Measurements from ENCODE around the gene PC. TPM values are rescaled to one million over a fixed set of nuclear protein-coding genes. Genes with fewer than 3 reads are reported as not detected.

Gene PC
- total RNA-seq, 4 donors from 2014 or later: 4.7 to 7.0 (median 5.6) TPM

- Histone ChIP-seq H3K4me1 (peaks cover 0 to 11% (median 0%) of the 10 kb centered on the region in 3 donors), H3K27ac (no peak overlapping the region), H3K4me3 (no peak overlapping the region), H3K9me3 (no peaks in the 10 kb centered on the region), H3K27me3 (no peaks in the 10 kb centered on the region), H3K36me3 (no peaks in the 10 kb centered on the region)
- 76 to 80% methylated on average over 9 to 13 of the region's 13 CpGs for WGBS, 2 donors (ENCODE audit: low coverage in 1 of 2)
- TF ChIP-seq EP300 (IDR thresholded peaks at IDR 0.05): no peak
- TF ChIP-seq CTCF (IDR thresholded peaks at IDR 0.05): no peak
- no peak for TF ChIP-seq POLR2AphosphoS5 (IDR thresholded peaks at IDR 0.05)
- no peak for TF ChIP-seq POLR2A (IDR thresholded peaks at IDR 0.05)
- ATAC-seq: no peak
Measured at GRCh38 chr11:66987924-66988637, 29.9 kb upstream of the PC start.

GRCh38 chr11:66987158-66987620 is 29.0 kb upstream of the PC start:
- Histone ChIP-seq H3K9me3 (no peaks in the 10 kb centered on the region), H3K36me3 (no peaks in the 10 kb centered on the region), H3K4me1 (peaks cover 0 to 12% (median 0%) of the 10 kb centered on the region in 3 donors), H3K4me3 (no peak overlapping the region), H3K27me3 (no peaks in the 10 kb centered on the region), H3K27ac (no peak overlapping the region)
- ATAC-seq: no peak
- TF ChIP-seq EP300 (IDR thresholded peaks at IDR 0.05): no peak
- no peak for TF ChIP-seq POLR2A (IDR thresholded peaks at IDR 0.05)
- no peak for TF ChIP-seq CTCF (IDR thresholded peaks at IDR 0.05)
- no peak for TF ChIP-seq POLR2AphosphoS5 (IDR thresholded peaks at IDR 0.05)
- 0 to 59% methylated on average over 1 to 2 of the region's 6 CpGs for WGBS, 2 donors (ENCODE audit: low coverage in 1 of 2)

GRCh38 chr11:66986178-66986545 is 28.0 kb upstream of the PC start:
- Histone ChIP-seq H3K4me1 (peaks cover 0 to 22% (median 0%) of the 10 kb centered on the region in 3 donors), H3K27me3 (no peaks in the 10 kb centered on the region), H3K4me3 (no peak overlapping the region), H3K9me3 (no peaks in the 10 kb centered on the region), H3K36me3 (no peaks in the 10 kb centered on the region), H3K27ac (no peak overlapping the region)
- no peak for ATAC-seq
- TF ChIP-seq POLR2A (IDR thresholded peaks at IDR 0.05) (no peak), CTCF (IDR thresholded peaks at IDR 0.05) (no peak), EP300 (IDR thresholded peaks at IDR 0.05) (no peak), POLR2AphosphoS5 (IDR thresholded peaks at IDR 0.05) (no peak)
- 83 to 100% methylated on average over 1 of the region's 7 CpGs for WGBS, 2 donors (ENCODE audit: low coverage in 1 of 2)

- H3K27me3 ChIP-seq: no peaks in the 10 kb centered on the region
- TF ChIP-seq POLR2A (IDR thresholded peaks at IDR 0.05): no peak
- no peak for TF ChIP-seq EP300 (IDR thresholded peaks at IDR 0.05)
- TF ChIP-seq CTCF (IDR thresholded peaks at IDR 0.05): no peak
- TF ChIP-seq POLR2AphosphoS5 (IDR thresholded peaks at IDR 0.05): no peak
- H3K9me3 ChIP-seq: no peaks in the 10 kb centered on the region
- ATAC-seq: no peak
- no peak overlapping the region for H3K4me3 ChIP-seq
- H3K4me1 ChIP-seq: peaks cover 0 to 22% (median 0%) of the 10 kb centered on the region in 3 donors
- H3K27ac ChIP-seq: no peak overlapping the region
- no peaks in the 10 kb centered on the region for H3K36me3 ChIP-seq
- WGBS, 2 donors (ENCODE audit: low coverage in 1 of 2): 82% methylated on average over 2 of the region's 8 CpGs; no CpG with 5 or more reads in 1 of the 2 donors
Measured at GRCh38 chr11:66985508-66986177, 27.5 kb upstream of the PC start.
